Fibroblast of lung (primary cell): Measurements from ENCODE around the gene RDH16. TPM values are rescaled to one million over a fixed set of nuclear protein-coding genes. Genes with fewer than 3 reads are reported as not detected.
A peak's percentile ranks its signal among the peaks of the same experiment; 100 is the strongest.

ENCODE experiments used
- DNase-seq, 2 donors: peaks; one replicate each; pipeline versions ENCODE4 v3.0.0 to v3.0.0-alpha.2; 2010; ENCODE audit warnings: low read depth in 2 of 2
- H2AFZ ChIP-seq: 2 replicates; pipeline ENCODE4 v1.5.1; 2012; ENCODE audit warnings: low read length, control low read depth, inconsistent platforms
- H3K27ac ChIP-seq: 2 replicates; pipeline ENCODE4 v1.5.1; 2011; ENCODE audit warnings: low read length, control low read depth; ENCODE audit not compliant: insufficient read depth
- H3K27me3 ChIP-seq: 2 replicates; pipeline ENCODE4 v1.5.1; 2011; ENCODE audit warnings: mild to moderate bottlenecking, low read length; ENCODE audit not compliant: control insufficient read depth, insufficient read depth
- H3K36me3 ChIP-seq: 2 replicates; pipeline ENCODE4 v1.5.1; 2011; ENCODE audit warnings: low read length; ENCODE audit not compliant: control insufficient read depth, insufficient read depth
- H3K4me1 ChIP-seq: 2 replicates; pipeline ENCODE4 v1.5.1; 2011; ENCODE audit warnings: low read length; ENCODE audit not compliant: control insufficient read depth, insufficient read depth; ENCODE audit errors: extremely low read depth
- H3K4me2 ChIP-seq: 2 replicates; pipeline ENCODE4 v1.5.1; 2011; ENCODE audit warnings: low read length, control low read depth; ENCODE audit not compliant: insufficient read depth; ENCODE audit errors: extremely low read depth
- H3K4me3 ChIP-seq, 4 experiments: fragments of 200-600 bp in 1 of 4; sonication (generic) in 1 of 4; replicated peaks in 1 of 4; 2 replicates each; pipeline ENCODE4 v1.5.1; 2011 to 2016; ENCODE audit warnings: low read length in 4 of 4, low read depth in 3 of 4, mild to moderate bottlenecking in 3 of 4, control low read depth in 2 of 4, inconsistent platforms in 1 of 4, mixed read lengths in 1 of 4; ENCODE audit not compliant: insufficient read depth in 1 of 4; ENCODE audit errors: control extremely low read depth in 1 of 4
- H3K79me2 ChIP-seq: 2 replicates; pipeline ENCODE4 v1.5.1; 2012; ENCODE audit warnings: mild to moderate bottlenecking, low read length, inconsistent platforms; ENCODE audit not compliant: control insufficient read depth, insufficient read depth
- H3K9ac ChIP-seq: 2 replicates; pipeline ENCODE4 v1.5.1; 2011; ENCODE audit warnings: mild to moderate bottlenecking, low read length, control low read depth; ENCODE audit not compliant: insufficient read depth
- H3K9me3 ChIP-seq: 2 replicates; pipeline ENCODE4 v1.5.1; 2012; ENCODE audit warnings: low read depth, low read length; ENCODE audit not compliant: control insufficient read depth, insufficient read depth
- H4K20me1 ChIP-seq: 2 replicates; pipeline ENCODE4 v1.5.1; 2011; ENCODE audit warnings: low read length; ENCODE audit not compliant: control insufficient read depth, insufficient read depth; ENCODE audit errors: extremely low read depth
- EZH2 ChIP-seq: IDR thresholded peaks from 2 replicates; pipeline ENCODE4 v1.5.1; 2012; ENCODE audit warnings: low read length, control low read depth, mild to moderate bottlenecking; ENCODE audit errors: missing control alignments
- polyA plus RNA-seq, 2 donors: library from polyadenylated mRNA; depleted of rRNA in 1 of 2; stranded (reverse) in 1 of 2; unstranded in 1 of 2; fragments of >200 nt; gene quantifications; 2 replicates each; pipeline ENCODE4 v1.2.1, GENCODE V29; 2011 to 2012; ENCODE audit warnings: missing spikeins in 1 of 2
- total RNA-seq: library from RNA; depleted of rRNA; stranded (reverse); fragments of >200 nt; gene quantifications from 2 replicates; pipeline ENCODE4 v1.2.1, GENCODE V29; 2014
- TF ChIP-seq, protein P1 (sequence below), 2 donors: IDR thresholded peaks in 1 of 2; conservative IDR thresholded peaks in 1 of 2; 1 replicate in 1 of 2; 2 replicates in 1 of 2; pipeline ENCODE4 v1.5.1; 2011 to 2012; ENCODE audit warnings: low read length in 2 of 2, control low read depth in 1 of 2, inconsistent platforms in 1 of 2, low read depth in 1 of 2, mild to moderate bottlenecking in 1 of 2

The RDH16 gene
- total and polyA plus RNA-seq, 2 donors (not counting 1 experiment from before 2014, with no cell fraction given) = 0.17 TPM; not detected in 1

DNA sequence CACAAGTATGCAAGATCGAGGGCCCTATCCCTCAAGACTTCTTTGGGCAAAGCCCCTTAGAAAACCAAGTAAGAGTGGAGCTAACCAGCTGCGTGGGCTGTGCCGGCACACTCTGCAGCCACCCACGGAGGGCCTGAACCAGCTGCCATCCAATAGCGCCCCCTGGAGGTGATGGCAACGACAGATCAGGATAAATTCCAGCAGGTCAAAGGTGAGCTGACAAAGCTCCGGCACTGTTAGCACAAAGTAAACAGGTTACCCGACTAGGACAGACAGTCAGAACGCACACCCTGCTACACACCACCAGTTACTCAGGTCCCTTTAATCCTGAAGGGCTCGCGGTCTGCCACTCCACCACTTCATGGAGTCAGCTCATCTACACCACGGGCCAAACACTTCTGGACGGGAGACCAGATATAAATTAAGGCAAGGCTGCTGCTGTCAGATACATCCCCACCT is 44.1 kb upstream of the RDH16 start:
- no peak overlapping the region for H2AFZ ChIP-seq
- H3K79me2 ChIP-seq = peaks cover 22% of the 10 kb centered on the region
- H3K27me3 ChIP-seq = no peaks in the 10 kb centered on the region
- no peak overlapping the region for H3K27ac ChIP-seq
- H3K4me3 ChIP-seq = no peak overlapping the region
- H3K36me3 ChIP-seq = peaks cover 16% of the 10 kb centered on the region
- TF ChIP-seq, protein P1, sequence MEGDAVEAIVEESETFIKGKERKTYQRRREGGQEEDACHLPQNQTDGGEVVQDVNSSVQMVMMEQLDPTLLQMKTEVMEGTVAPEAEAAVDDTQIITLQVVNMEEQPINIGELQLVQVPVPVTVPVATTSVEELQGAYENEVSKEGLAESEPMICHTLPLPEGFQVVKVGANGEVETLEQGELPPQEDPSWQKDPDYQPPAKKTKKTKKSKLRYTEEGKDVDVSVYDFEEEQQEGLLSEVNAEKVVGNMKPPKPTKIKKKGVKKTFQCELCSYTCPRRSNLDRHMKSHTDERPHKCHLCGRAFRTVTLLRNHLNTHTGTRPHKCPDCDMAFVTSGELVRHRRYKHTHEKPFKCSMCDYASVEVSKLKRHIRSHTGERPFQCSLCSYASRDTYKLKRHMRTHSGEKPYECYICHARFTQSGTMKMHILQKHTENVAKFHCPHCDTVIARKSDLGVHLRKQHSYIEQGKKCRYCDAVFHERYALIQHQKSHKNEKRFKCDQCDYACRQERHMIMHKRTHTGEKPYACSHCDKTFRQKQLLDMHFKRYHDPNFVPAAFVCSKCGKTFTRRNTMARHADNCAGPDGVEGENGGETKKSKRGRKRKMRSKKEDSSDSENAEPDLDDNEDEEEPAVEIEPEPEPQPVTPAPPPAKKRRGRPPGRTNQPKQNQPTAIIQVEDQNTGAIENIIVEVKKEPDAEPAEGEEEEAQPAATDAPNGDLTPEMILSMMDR (conservative IDR thresholded peaks at IDR 0.05 in 1 of 2, IDR thresholded peaks at IDR 0.05 in 1 of 2; ENCODE audit: low read depth in 1 of 2, low read length in 2 of 2) = peak; percentile 50 to 71
- TF ChIP-seq EZH2 = no peak
- peaks cover 4% of the 10 kb centered on the region for H3K4me1 ChIP-seq
- no peaks in the 10 kb centered on the region for H3K9me3 ChIP-seq
- H3K9ac ChIP-seq = no peak overlapping the region
- H4K20me1 ChIP-seq = no peaks in the 10 kb centered on the region
- no peak overlapping the region for H3K4me2 ChIP-seq
- peak; percentile 21 to 49 for DNase-seq

DNA sequence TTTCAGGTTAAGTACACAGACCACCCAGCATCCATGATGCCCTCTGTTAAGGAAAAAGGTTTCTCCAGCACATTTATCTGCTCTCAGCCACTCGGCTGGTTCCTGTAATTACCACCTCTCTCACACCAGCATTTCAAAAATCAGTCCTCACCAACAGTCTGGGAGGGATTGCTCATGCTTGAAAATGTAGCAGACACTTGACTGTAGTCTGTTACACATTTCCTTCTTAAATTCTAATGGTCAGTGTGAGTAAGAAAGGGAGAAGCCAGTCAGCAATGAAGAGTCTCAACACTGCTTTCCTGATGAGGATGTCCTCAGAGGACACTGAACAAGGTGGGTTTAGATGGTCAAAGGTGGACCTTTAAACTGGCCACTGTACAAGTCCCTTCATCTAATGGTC is 43.0 kb upstream of the RDH16 start:
- no peaks in the 10 kb centered on the region for H3K9me3 ChIP-seq
- H2AFZ ChIP-seq = no peak overlapping the region
- H3K36me3 ChIP-seq = peaks cover 16% of the 10 kb centered on the region
- H3K4me1 ChIP-seq = peaks cover 4% of the 10 kb centered on the region
- DNase-seq = no peak
- H3K4me3 ChIP-seq = no peak overlapping the region
- no peaks in the 10 kb centered on the region for H3K27me3 ChIP-seq
- no peaks in the 10 kb centered on the region for H4K20me1 ChIP-seq
- H3K79me2 ChIP-seq = peaks cover 16% of the 10 kb centered on the region
- no peak overlapping the region for H3K9ac ChIP-seq
- H3K27ac ChIP-seq = no peak overlapping the region
- H3K4me2 ChIP-seq = no peak overlapping the region
- no peak for TF ChIP-seq EZH2
- TF ChIP-seq, protein P1 (conservative IDR thresholded peaks at IDR 0.05 in 1 of 2, IDR thresholded peaks at IDR 0.05 in 1 of 2; ENCODE audit: low read depth in 1 of 2, low read length in 2 of 2) = no peak

- no peak overlapping the region for H3K9ac ChIP-seq
- H3K79me2 ChIP-seq = peaks cover 7% of the 10 kb centered on the region
- H3K27ac ChIP-seq = no peak overlapping the region
- no peak overlapping the region for H3K4me2 ChIP-seq
- peaks cover 15% of the 10 kb centered on the region for H3K36me3 ChIP-seq
- no peak overlapping the region for H3K4me3 ChIP-seq
- peaks cover 4% of the 10 kb centered on the region for H3K4me1 ChIP-seq
- H2AFZ ChIP-seq = no peak overlapping the region
- no peak for TF ChIP-seq EZH2
- TF ChIP-seq, protein P1 (conservative IDR thresholded peaks at IDR 0.05 in 1 of 2, IDR thresholded peaks at IDR 0.05 in 1 of 2; ENCODE audit: low read depth in 1 of 2, low read length in 2 of 2) = no peak
- no peaks in the 10 kb centered on the region for H3K27me3 ChIP-seq
- no peaks in the 10 kb centered on the region for H3K9me3 ChIP-seq
- DNase-seq = no peak
- no peaks in the 10 kb centered on the region for H4K20me1 ChIP-seq
These were observed 42.0 kb upstream of the RDH16 start for GRCh38 chr12:56999456-56999855.
